Measurements from ENCODE around the gene TUBA3D. TPM values are rescaled to one million over a fixed set of nuclear protein-coding genes. Genes with fewer than 3 reads are reported as not detected.
"Not testable (repeated sequence)": the region's sequence is repeated elsewhere in the genome, so short reads cannot be mapped to it uniquely, and the experiment has no call there.

TUBA3D gene
- total RNA-seq, 4 donors from 2014 or later, result not detected

GRCh38 chr2:131521961-131522781 lies 46.3 kb downstream of the TUBA3D start:
- peaks cover 0 to 40% (median 4%) of the 10 kb centered on the region in 3 donors for H3K36me3 ChIP-seq
- H3K4me3 ChIP-seq, result no peak overlapping the region
- WGBS, 2 donors, result 74 to 86% methylated on average over 20 of the region's 20 CpGs
- no peaks in the 10 kb centered on the region for H3K9me3 ChIP-seq
- H3K27ac ChIP-seq, result no peak overlapping the region
- H3K27me3 ChIP-seq, result no peaks in the 10 kb centered on the region
- TF ChIP-seq CTCF (IDR thresholded peaks at IDR 0.05), result no peak
- peaks cover 0 to 1% (median 0%) of the 10 kb centered on the region in 4 donors for H3K4me1 ChIP-seq
- DNase-seq (ENCODE audit: low spot score in 2 of 2), result no peak

- H3K36me3 ChIP-seq, result peaks cover 0 to 11% (median 0%) of the 10 kb centered on the region in 3 donors
- not testable (repeated sequence) for H3K9me3 ChIP-seq; DNase-seq (ENCODE audit: low spot score in 2 of 2); H3K4me3 ChIP-seq; H3K27ac ChIP-seq; H3K27me3 ChIP-seq
- WGBS, 2 donors, result 81 to 89% methylated on average over 2 of the region's 2 CpGs
- H3K4me1 ChIP-seq, result peaks cover 0 to 17% (median 0%) of the 10 kb centered on the region in 4 donors
Measured at GRCh38 chr2:131525256-131525655, 49.3 kb downstream of the TUBA3D start.

GRCh38 chr2:131527131-131528001 lies 51.4 kb downstream of the TUBA3D start, which contains the start of gene CCDC74A:
TSS of gene CCDC74A (plus strand) at chr2:131527888. CDS start at chr2:131527971, 83 bp downstream.
- peak; percentile 50 to 57 for DNase-seq (ENCODE audit: low spot score in 2 of 2)
- Histone ChIP-seq H3K4me3 (peak within 1 kb of the TSS; percentile 24 to 53 (median 46)), H3K27ac (peak within 1 kb of the TSS in 1 of 4 donors; percentile 40), H3K4me1 (peaks cover 0 to 17% (median 0%) of the 10 kb centered on the region in 4 donors)
- not testable (repeated sequence) for H3K9me3 ChIP-seq, H3K36me3 ChIP-seq, H3K27me3 ChIP-seq
- WGBS, 2 donors, result 33 to 50% methylated on average over 28 to 43 of the region's 47 CpGs

DNA sequence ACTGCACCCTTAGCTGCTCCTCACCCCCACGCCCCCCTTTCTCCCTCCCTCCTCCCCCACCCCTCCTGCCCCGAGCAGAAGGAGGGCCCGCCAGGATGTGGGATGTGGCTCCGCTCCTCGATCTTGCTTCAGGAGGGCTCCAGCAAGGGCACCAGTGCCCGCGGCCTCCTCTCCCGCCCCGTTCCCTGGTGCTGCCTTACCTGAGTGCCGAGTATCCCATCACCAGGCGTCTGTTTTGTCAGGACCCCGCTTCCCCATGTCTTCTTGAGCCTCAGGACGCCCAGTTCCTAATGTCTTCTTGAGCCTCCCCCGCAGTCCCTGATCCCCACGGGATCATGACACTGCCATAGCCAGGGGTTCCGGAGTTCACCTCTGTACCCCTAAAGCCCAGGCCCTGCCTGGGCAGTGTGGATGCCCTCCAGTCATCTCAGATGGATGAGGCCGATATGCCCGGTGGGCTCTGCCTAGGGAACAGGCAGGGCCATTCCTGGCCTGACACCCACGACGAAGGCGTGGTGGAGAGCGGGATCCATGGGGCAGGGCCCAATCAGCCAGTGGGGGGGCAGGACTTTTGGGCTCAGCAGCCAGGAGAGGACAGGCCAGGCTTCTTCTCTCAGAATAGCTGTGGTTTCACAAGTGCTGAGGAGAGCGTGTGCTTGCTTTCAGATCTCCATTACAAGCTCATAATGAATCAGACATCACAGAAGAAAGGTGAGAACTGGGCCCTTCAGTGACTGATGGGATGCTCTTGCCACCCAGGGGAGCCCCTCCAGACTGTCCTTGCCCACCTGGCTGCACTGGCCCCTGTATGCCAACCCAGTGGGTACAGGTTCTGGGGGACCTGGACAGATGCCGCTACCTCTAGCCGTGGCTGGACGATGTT lies 53.3 kb downstream of the TUBA3D start:
- not testable (repeated sequence) for DNase-seq (ENCODE audit: low spot score in 2 of 2); H3K27ac ChIP-seq; H3K27me3 ChIP-seq; H3K36me3 ChIP-seq; H3K9me3 ChIP-seq
- Histone ChIP-seq H3K4me3 (peak overlapping the region in 2 of 4 donors; percentile 40 to 53), H3K4me1 (peaks cover 0 to 17% (median 0%) of the 10 kb centered on the region in 4 donors)
- 62 to 65% methylated on average over 16 to 22 of the region's 26 CpGs for WGBS, 2 donors

DNA sequence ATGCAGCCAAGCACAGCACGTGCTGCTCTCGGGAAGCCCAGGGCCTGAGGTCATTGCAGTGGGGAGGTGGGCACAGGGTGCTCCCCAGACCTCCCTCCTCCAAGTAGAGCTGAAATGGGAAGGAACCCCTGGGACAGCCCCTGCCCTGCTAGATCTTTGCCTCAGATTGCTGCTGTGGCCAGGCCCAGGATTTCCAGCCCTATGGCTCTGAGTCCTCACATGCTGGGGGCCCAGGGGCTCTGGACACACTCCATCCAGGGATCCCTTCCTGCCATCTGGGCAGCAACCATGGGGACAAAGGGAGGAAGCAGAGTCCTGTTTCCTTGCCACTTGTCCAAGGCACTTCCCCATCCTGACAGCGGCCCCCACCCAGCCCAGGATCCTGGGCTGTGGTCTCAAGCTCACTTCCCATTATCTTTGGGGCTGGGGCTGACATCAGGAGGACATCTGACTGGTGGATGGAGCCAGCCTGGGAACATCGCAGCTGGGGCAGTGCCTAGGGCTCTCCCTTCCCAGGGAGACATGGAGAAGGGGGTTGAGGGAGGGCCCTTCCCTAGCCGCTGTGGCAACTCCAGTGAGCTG lies 54.0 kb downstream of the TUBA3D start:
- not testable (repeated sequence) for H3K27ac ChIP-seq; H3K4me3 ChIP-seq; DNase-seq (ENCODE audit: low spot score in 2 of 2); H3K9me3 ChIP-seq; H3K27me3 ChIP-seq; H3K36me3 ChIP-seq
- peaks cover 0 to 17% (median 0%) of the 10 kb centered on the region in 4 donors for H3K4me1 ChIP-seq
- 93% methylated on average over 5 of the region's 5 CpGs for WGBS, 2 donors

DNA sequence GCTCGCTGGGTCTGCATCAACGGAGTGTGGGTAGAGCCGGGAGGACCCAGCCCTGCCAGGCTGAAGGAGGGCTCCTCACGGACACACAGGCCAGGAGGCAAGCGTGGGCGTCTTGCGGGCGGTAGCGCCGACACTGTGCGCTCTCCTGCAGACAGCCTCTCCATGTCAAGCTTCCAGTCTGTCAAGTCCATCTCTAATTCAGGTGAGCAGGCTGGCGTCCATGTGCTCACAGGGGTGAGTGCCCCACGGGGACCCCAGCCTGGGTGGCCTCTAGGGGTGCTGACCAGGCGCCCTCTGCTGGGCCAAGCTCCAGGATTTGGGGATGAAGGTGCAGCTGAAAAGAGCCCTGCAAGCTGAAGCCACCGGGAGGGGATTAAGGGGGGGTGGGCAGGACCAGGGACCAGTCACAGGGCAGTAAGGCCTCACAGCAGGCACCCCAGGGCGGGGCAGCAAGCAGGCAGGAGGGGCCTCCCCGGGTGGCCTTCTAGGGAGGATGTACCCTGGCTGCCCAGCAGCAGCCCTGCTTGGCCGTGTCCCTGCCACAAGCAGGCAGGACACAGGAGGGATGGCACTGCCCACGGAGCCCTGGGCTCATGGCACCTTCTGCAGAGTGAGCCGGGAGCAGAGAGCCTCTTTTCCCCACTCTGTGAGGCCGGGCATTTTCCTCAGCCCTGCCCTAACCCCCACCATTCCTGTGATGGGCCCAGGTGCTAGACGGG lies 54.9 kb downstream of the TUBA3D start:
- not testable (repeated sequence) for H3K36me3 ChIP-seq; H3K4me3 ChIP-seq; H3K27me3 ChIP-seq; DNase-seq (ENCODE audit: low spot score in 2 of 2); H3K27ac ChIP-seq; H3K9me3 ChIP-seq
- WGBS, 2 donors, result 72 to 91% methylated on average over 8 to 15 of the region's 22 CpGs
- peaks cover 0 to 17% (median 0%) of the 10 kb centered on the region in 4 donors for H3K4me1 ChIP-seq

- H3K36me3 ChIP-seq; H3K27me3 ChIP-seq; H3K4me3 ChIP-seq; H3K27ac ChIP-seq; H3K9me3 ChIP-seq; DNase-seq (ENCODE audit: low spot score in 2 of 2): not testable (repeated sequence)
- 81 to 94% methylated on average over 5 of the region's 11 CpGs for WGBS, 2 donors
- H3K4me1 ChIP-seq, result peaks cover 0 to 17% (median 0%) of the 10 kb centered on the region in 4 donors
Measured at GRCh38 chr2:131531547-131532185, 55.7 kb downstream of the TUBA3D start.

Other genes starting within 250 kb of the TUBA3D start
- gene RAB6D, start 112.0 kb upstream of the TUBA3D start, total RNA-seq, result not detected
- 100 to 1,000 TPM in 3 of 4 donors, 10 to 100 TPM in 1; 73.5 to 143 (median 114) TPM for gene MZT2A, start 16.3 kb downstream of the TUBA3D start, total RNA-seq
- 10 to 100 TPM; 19.5 to 50.2 (median 34.1) TPM for gene CCDC74A, start 51.8 kb downstream of the TUBA3D start, total RNA-seq

All from tibial nerve (tissue), 4 donors.